KMS-11 (cell line): Measurements from ENCODE around the gene UBE2G2.

Source experiments
- H2AFZ ChIP-seq: fragments of 200-600 bp; sonication (generic); 2 replicates; pipeline ENCODE4 v1.6.1; 2016; ENCODE audit warnings: antibody characterized with exemption, mixed run types, low read depth
- H3K27ac ChIP-seq: fragments of 200-600 bp; sonication (generic); 2 replicates; pipeline ENCODE4 v1.6.1; 2016; ENCODE audit warnings: mild to moderate bottlenecking, mixed run types
- H3K27me3 ChIP-seq: fragments of 200-600 bp; sonication (generic); 2 replicates; pipeline ENCODE4 v1.6.1; 2017; ENCODE audit warnings: mild to moderate bottlenecking, low read depth, mixed run types, moderate library complexity; ENCODE audit not compliant: insufficient read depth
- H3K36me3 ChIP-seq: fragments of 200-600 bp; sonication (generic); 2 replicates; pipeline ENCODE4 v1.6.1; 2017; ENCODE audit warnings: mild to moderate bottlenecking, mixed run types; ENCODE audit not compliant: insufficient read depth
- H3K4me1 ChIP-seq: fragments of 200-600 bp; sonication (generic); 2 replicates; pipeline ENCODE4 v1.6.1; 2016; ENCODE audit warnings: mild to moderate bottlenecking, low read depth, mixed run types; ENCODE audit not compliant: poor library complexity, severe bottlenecking
- H3K4me2 ChIP-seq: fragments of 200-600 bp; sonication (generic); 2 replicates; pipeline ENCODE4 v1.7.0; 2016; ENCODE audit warnings: mild to moderate bottlenecking, mixed run types
- H3K4me3 ChIP-seq: fragments of 200-600 bp; sonication (generic); IDR thresholded peaks from 2 replicates; pipeline ENCODE4 v1.6.1; 2017; ENCODE audit warnings: low read depth, low read length, mixed read lengths; ENCODE audit not compliant: insufficient read depth
- H3K79me2 ChIP-seq: fragments of 200-600 bp; sonication (generic); 2 replicates; pipeline ENCODE4 v1.6.1; 2016; ENCODE audit warnings: low read depth, mixed run types; ENCODE audit not compliant: insufficient read depth
- H3K9ac ChIP-seq: fragments of 200-600 bp; sonication (generic); 2 replicates; pipeline ENCODE4 v1.6.1; 2016; ENCODE audit warnings: mild to moderate bottlenecking, mixed run types
- H4K20me1 ChIP-seq: fragments of 200-600 bp; sonication (generic); 2 replicates; pipeline ENCODE4 v1.6.1; 2016; ENCODE audit warnings: mild to moderate bottlenecking, mixed run types; ENCODE audit not compliant: insufficient read depth
- CTCF ChIP-seq: fragments of 200-600 bp; sonication (generic); conservative IDR thresholded peaks from 2 replicates; pipeline ENCODE4 v1.6.1; 2017; ENCODE audit warnings: low read depth, mild to moderate bottlenecking, antibody characterized with exemption, low read length, moderate library complexity, mixed read lengths

Gene UBE2G2

GRCh38 chr21:44778499-44778911 lies 23.1 kb downstream of the UBE2G2 start:
- TF ChIP-seq CTCF: no peak
- no peaks in the 10 kb centered on the region for H4K20me1 ChIP-seq
- H3K79me2 ChIP-seq: peaks cover 25% of the 10 kb centered on the region
- no peak overlapping the region for H3K4me3 ChIP-seq
- no peak overlapping the region for H3K9ac ChIP-seq
- H3K4me1 ChIP-seq: peaks cover 6% of the 10 kb centered on the region
- no peaks in the 10 kb centered on the region for H3K27me3 ChIP-seq
- no peak overlapping the region for H3K4me2 ChIP-seq
- no peak overlapping the region for H3K27ac ChIP-seq
- H2AFZ ChIP-seq: no peak overlapping the region
- H3K36me3 ChIP-seq: peaks cover 8% of the 10 kb centered on the region; the same call in 1 of the 2 replicates

DNA sequence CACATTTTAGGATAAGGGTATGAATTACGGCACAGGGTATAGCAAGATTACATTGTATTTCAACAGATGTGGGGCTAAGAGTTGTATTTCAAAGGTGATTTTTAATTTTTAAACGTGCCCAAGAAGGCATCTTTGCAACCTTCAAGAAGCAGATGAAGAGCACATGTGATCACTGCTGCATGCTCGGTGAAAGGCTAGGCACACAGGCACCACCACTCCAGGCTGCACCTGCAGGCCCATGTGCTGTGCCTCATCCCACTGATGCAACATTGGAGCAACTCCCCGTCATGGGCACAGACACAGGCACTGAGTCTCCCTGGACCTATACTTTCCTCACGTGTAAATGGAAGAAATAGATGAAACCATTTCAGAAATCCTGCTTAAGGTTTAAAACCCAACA lies 23.5 kb downstream of the UBE2G2 start:
- no peak overlapping the region for H3K27ac ChIP-seq
- no peak overlapping the region for H2AFZ ChIP-seq
- H3K4me1 ChIP-seq: peaks cover 6% of the 10 kb centered on the region
- no peak overlapping the region for H3K4me2 ChIP-seq
- H3K36me3 ChIP-seq: peaks cover 8% of the 10 kb centered on the region; the same call in 1 of the 2 replicates
- no peak for TF ChIP-seq CTCF
- no peak overlapping the region for H3K4me3 ChIP-seq
- H4K20me1 ChIP-seq: no peaks in the 10 kb centered on the region
- no peaks in the 10 kb centered on the region for H3K27me3 ChIP-seq
- no peak overlapping the region for H3K9ac ChIP-seq
- peaks cover 20% of the 10 kb centered on the region for H3K79me2 ChIP-seq

- no peak overlapping the region for H3K9ac ChIP-seq
- no peak overlapping the region for H3K4me3 ChIP-seq
- H3K79me2 ChIP-seq: peaks cover 5% of the 10 kb centered on the region; the same call in 1 of the 2 replicates
These were observed 26.6 kb downstream of the UBE2G2 start for GRCh38 chr21:44774972-44775371.

DNA sequence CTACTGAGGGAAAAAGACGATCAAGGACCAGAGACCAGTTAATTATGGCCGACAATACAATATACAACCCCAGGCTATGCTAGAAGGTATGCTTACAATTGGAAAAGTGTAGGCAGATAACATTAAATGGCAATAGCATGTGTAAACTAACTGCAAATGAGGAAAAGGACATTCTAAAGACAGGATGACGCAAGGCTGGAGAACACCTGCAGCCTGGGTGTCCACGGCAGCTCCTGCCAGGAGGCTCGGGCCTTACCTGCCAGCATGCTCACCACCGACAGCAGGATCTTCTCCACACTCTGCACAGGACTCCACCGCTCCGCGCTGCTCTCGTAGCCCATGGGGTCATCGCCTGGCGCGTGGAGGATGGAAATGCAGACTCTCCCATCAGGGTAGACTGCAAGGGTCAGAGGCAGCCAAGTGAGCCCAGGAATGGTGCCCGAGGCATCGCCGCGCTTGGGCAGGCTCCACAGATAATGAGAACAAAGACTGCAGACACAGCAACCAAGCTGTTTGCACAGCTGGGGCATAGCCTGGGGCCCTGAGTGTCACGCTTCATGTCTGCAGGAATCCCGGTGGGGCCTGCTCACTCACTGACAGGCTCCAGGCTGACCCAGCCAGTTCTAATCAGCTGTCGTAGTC lies 28.2 kb downstream of the UBE2G2 start:
- no peaks in the 10 kb centered on the region; the same call in 1 of the 2 replicates for H3K79me2 ChIP-seq
- peaks cover 15% of the 10 kb centered on the region; the same call in 1 of the 2 replicates for H3K36me3 ChIP-seq
- TF ChIP-seq CTCF: no peak
- no peaks in the 10 kb centered on the region for H3K27me3 ChIP-seq
- no peak overlapping the region for H3K4me2 ChIP-seq
- no peak overlapping the region for H2AFZ ChIP-seq
- H3K27ac ChIP-seq: no peak overlapping the region
- no peak overlapping the region for H3K4me3 ChIP-seq
- H4K20me1 ChIP-seq: no peaks in the 10 kb centered on the region
- no peaks in the 10 kb centered on the region for H3K4me1 ChIP-seq
- H3K9ac ChIP-seq: no peak overlapping the region

More at GRCh38 chr21:44774972-44775371, 26.6 kb downstream of the UBE2G2 start:
- peaks cover 6% of the 10 kb centered on the region for H3K4me1 ChIP-seq
- H3K4me2 ChIP-seq: no peak overlapping the region
- peaks cover 15% of the 10 kb centered on the region; the same call in 1 of the 2 replicates for H3K36me3 ChIP-seq
- no peak overlapping the region for H2AFZ ChIP-seq
- no peaks in the 10 kb centered on the region for H3K27me3 ChIP-seq
- no peak for TF ChIP-seq CTCF
- no peak overlapping the region for H3K27ac ChIP-seq
- H4K20me1 ChIP-seq: no peaks in the 10 kb centered on the region
